Testis (tissue), 2 donors: ENCODE measurements around the gene TSKU.

ENCODE experiments used
- POLR2A ChIP-seq: fragments of 450-650 bp; IDR thresholded peaks from one replicate; pipeline ENCODE4 v1.6.1; 2017; ENCODE audit warnings: antibody characterized with exemption, mild to moderate bottlenecking, moderate library complexity
- TF ChIP-seq, protein P1 (sequence below), 3 experiments: fragments of 450-650 bp in 2 of 3; fragments of 200-600 bp in 1 of 3; sonication (generic) in 1 of 3; IDR thresholded peaks; one replicate each; pipeline ENCODE4 v1.5.1; 2016 to 2019; ENCODE audit warnings: antibody characterized with exemption in 3 of 3, mild to moderate bottlenecking in 2 of 3, moderate library complexity in 1 of 3

- TF ChIP-seq, protein P1, sequence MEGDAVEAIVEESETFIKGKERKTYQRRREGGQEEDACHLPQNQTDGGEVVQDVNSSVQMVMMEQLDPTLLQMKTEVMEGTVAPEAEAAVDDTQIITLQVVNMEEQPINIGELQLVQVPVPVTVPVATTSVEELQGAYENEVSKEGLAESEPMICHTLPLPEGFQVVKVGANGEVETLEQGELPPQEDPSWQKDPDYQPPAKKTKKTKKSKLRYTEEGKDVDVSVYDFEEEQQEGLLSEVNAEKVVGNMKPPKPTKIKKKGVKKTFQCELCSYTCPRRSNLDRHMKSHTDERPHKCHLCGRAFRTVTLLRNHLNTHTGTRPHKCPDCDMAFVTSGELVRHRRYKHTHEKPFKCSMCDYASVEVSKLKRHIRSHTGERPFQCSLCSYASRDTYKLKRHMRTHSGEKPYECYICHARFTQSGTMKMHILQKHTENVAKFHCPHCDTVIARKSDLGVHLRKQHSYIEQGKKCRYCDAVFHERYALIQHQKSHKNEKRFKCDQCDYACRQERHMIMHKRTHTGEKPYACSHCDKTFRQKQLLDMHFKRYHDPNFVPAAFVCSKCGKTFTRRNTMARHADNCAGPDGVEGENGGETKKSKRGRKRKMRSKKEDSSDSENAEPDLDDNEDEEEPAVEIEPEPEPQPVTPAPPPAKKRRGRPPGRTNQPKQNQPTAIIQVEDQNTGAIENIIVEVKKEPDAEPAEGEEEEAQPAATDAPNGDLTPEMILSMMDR (IDR thresholded peaks at IDR 0.05): no peak
- TF ChIP-seq POLR2A: no peak
Observed at GRCh38 chr11:76802151-76802550, 19.0 kb downstream of the TSKU start.
